Measurements from ENCODE around the gene KCNH2. TPM values are rescaled to one million over a fixed set of nuclear protein-coding genes. Genes with fewer than 3 reads are reported as not detected.

KCNH2 gene
- total and polyA plus RNA-seq, 10 donors: 0.67 to 5.1 (median 2.3) TPM

DNA sequence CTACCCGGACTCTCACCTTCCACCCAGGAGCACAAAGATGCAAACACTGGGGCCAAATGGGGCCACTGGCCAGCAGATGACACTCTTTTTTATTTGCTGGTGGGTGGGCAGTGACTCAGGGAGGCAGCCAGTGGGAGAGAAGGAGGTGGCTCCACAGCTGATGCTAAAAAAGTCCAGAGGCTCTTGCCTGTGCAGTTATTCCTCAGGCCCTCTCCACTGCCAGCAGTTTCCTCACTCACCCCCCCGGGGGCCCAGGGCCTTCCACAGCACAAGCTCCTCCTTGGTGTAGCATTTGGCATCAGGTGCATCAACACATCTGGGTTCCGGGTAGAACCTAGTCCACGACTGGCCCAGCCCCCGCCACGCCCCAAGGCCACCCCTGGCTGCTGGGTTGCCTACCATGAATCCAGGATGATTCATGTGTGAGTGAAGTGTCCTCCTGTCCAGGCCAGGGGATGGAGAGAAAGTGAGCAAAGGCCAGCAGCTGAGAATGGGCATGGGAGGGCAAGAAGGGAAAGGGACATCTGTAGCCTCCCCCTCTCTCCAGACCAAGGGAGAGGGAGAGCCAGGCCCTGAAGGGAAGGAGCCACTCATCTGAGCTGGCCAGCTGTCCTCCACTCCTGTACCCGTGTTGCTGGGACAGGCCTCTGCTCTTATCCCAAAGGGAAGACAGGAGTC is 1.7 kb upstream of the KCNH2 start:
- no peaks in the 10 kb centered on the region for H3K9me3 ChIP-seq
- H3K27me3 ChIP-seq (replicated peaks in 1 of 7): peaks cover 4 to 95% (median 41%) of the 10 kb centered on the region in 7 donors
- TF ChIP-seq, protein P1, sequence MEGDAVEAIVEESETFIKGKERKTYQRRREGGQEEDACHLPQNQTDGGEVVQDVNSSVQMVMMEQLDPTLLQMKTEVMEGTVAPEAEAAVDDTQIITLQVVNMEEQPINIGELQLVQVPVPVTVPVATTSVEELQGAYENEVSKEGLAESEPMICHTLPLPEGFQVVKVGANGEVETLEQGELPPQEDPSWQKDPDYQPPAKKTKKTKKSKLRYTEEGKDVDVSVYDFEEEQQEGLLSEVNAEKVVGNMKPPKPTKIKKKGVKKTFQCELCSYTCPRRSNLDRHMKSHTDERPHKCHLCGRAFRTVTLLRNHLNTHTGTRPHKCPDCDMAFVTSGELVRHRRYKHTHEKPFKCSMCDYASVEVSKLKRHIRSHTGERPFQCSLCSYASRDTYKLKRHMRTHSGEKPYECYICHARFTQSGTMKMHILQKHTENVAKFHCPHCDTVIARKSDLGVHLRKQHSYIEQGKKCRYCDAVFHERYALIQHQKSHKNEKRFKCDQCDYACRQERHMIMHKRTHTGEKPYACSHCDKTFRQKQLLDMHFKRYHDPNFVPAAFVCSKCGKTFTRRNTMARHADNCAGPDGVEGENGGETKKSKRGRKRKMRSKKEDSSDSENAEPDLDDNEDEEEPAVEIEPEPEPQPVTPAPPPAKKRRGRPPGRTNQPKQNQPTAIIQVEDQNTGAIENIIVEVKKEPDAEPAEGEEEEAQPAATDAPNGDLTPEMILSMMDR (IDR thresholded peaks at IDR 0.05 in 8 of 11, conservative IDR thresholded peaks at IDR 0.05 in 3 of 11): no peak
- TF ChIP-seq POLR2A (IDR thresholded peaks at IDR 0.05) (no peak), POLR2AphosphoS5 (IDR thresholded peaks at IDR 0.05) (no peak)
- H3K27ac ChIP-seq: no peak overlapping the region
- DNase-seq: no peak
- intact Hi-C loops (cut with DNase I; ENCODE audit: low total_unique reads): no loop called here
- no peaks in the 10 kb centered on the region for H3K36me3 ChIP-seq
- H3K4me1 ChIP-seq: peaks cover 0 to 44% (median 30%) of the 10 kb centered on the region in 6 donors
- WGBS, 5 donors: 47 to 58% (median 51%) methylated on average over 7 of the region's 7 CpGs
- no peak overlapping the region for H3K4me3 ChIP-seq

- 6 to 19% (median 7%) methylated on average over 20 to 62 of the region's 62 CpGs for WGBS, 5 donors
- H3K4me1 ChIP-seq: peaks cover 5 to 61% (median 44%) of the 10 kb centered on the region in 6 donors
- no peaks in the 10 kb centered on the region for H3K36me3 ChIP-seq
- no peak overlapping the region for H3K27ac ChIP-seq
- TF ChIP-seq POLR2A (IDR thresholded peaks at IDR 0.05): no peak
- TF ChIP-seq POLR2AphosphoS5 (IDR thresholded peaks at IDR 0.05): no peak
- TF ChIP-seq, protein P1 (IDR thresholded peaks at IDR 0.05 in 8 of 11, conservative IDR thresholded peaks at IDR 0.05 in 3 of 11): no peak
- H3K4me3 ChIP-seq: peak overlapping the region in 4 of 8 donors; percentile 19 to 64 (median 34)
- peaks cover 4 to 91% (median 55%) of the 10 kb centered on the region in 7 donors for H3K27me3 ChIP-seq (replicated peaks in 1 of 7)
- no peak for DNase-seq
- H3K9me3 ChIP-seq: no peaks in the 10 kb centered on the region
- intact Hi-C loops (cut with DNase I; ENCODE audit: low total_unique reads): no loop called here
Measured at GRCh38 chr7:150977382-150978125, 567 bp downstream of the KCNH2 start.

DNA sequence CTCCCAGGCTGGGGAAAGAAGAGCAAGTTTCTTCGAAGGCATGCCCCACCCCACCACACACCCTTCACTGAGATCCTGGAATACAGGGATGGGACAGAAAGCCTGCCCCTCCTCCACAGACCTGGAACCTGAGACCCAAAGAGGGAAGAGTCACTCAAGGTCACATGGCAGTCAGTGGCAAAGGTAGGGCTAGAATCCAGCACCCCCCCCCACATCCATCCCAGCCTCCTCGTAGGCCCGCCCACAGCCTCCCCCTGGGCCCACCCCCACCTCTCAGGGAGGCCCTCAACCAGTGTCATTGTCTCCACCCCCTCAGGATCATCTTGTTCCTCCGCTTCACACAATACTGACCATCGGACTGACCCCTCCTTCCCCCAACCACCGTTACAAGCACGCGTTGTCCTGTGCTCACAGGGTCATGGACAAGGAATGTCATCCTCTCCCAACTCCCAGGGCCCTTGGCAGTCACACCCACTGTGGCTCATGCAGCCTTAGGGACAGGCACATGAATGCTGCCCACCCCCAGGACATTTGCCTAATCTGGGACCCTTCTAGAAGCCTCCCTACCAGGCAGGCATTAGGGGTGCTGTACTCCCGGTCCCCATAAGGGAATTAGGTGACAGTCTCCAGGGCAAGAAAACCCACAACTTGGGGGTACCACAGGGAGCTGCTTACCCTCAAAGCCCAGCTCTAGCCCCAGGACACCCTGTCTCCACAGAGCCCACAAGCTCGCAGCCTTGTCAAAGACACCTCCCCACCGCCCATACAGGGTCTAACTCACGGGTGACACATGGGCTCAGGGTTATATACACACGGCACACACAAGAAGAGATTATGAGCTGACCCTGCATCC is 1.4 kb downstream of the KCNH2 start:
- Histone ChIP-seq H3K36me3 (no peaks in the 10 kb centered on the region), H3K27ac (no peak overlapping the region), H3K9me3 (no peaks in the 10 kb centered on the region), H3K4me1 (peaks cover 5 to 61% (median 44%) of the 10 kb centered on the region in 6 donors), H3K27me3 (replicated peaks in 1 of 7) (peaks cover 4 to 91% (median 55%) of the 10 kb centered on the region in 7 donors), H3K4me3 (peak overlapping the region in 1 of 8 donors; percentile 64)
- TF ChIP-seq, protein P1 (IDR thresholded peaks at IDR 0.05 in 8 of 11, conservative IDR thresholded peaks at IDR 0.05 in 3 of 11): no peak
- TF ChIP-seq POLR2A (IDR thresholded peaks at IDR 0.05): no peak
- peak in 1 of 3 donors; percentile 14 for TF ChIP-seq POLR2AphosphoS5 (IDR thresholded peaks at IDR 0.05)
- intact Hi-C loops (cut with DNase I; ENCODE audit: low total_unique reads): no loop called here
- no peak for DNase-seq
- WGBS, 5 donors: 42 to 66% (median 44%) methylated on average over 8 to 13 of the region's 13 CpGs
